C4-2B (cell line): Measurements from ENCODE around the gene LNPEP.

Experiments
- ZFX ChIP-seq: fragments of 450-650 bp; IDR thresholded peaks from 2 replicates; pipeline ENCODE4 v1.6.1; 2017
- TF ChIP-seq, protein P1 (sequence below): fragments of 450-650 bp; conservative IDR thresholded peaks from 2 replicates; pipeline ENCODE4 v1.5.1; 2017; ENCODE audit warnings: mild to moderate bottlenecking

DNA sequence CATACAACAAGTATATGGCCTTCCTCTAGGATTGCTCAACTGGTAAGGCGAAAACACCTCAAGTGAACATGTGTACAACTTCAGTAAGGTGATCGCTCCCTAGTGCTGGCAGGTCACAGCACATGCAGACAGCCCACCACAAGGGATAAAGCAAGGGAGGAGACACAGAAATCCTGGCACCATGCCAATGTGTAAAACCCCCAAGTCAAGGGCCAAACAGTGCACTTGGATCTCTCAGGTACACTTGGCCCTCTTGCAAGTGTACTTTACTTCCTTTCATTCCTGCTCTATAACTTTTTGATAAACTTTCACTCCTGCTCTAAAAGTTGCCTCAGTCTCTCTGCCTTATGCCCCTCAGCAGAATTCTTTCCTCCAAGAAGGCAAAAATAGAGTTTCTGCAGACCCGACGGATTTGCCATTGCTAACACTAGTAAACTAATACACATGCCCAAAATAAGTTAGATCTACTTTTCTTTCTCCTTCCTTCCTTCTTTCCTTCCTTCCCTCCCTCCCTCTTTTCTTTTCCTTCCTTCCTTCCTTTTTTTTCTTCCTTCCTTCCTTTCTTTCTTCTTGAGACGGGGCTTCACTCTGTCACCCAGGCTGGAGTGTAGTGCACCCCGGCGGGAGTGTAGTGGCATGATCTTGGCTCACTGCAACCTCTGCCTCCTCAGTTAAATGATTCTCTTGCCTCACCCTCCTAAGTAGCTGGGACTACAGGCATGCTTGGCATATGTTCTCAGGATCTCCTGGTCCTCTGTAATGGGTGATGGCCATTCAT, 6.8 kb upstream of the LNPEP start:
- TF ChIP-seq, protein P1, sequence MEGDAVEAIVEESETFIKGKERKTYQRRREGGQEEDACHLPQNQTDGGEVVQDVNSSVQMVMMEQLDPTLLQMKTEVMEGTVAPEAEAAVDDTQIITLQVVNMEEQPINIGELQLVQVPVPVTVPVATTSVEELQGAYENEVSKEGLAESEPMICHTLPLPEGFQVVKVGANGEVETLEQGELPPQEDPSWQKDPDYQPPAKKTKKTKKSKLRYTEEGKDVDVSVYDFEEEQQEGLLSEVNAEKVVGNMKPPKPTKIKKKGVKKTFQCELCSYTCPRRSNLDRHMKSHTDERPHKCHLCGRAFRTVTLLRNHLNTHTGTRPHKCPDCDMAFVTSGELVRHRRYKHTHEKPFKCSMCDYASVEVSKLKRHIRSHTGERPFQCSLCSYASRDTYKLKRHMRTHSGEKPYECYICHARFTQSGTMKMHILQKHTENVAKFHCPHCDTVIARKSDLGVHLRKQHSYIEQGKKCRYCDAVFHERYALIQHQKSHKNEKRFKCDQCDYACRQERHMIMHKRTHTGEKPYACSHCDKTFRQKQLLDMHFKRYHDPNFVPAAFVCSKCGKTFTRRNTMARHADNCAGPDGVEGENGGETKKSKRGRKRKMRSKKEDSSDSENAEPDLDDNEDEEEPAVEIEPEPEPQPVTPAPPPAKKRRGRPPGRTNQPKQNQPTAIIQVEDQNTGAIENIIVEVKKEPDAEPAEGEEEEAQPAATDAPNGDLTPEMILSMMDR, result no peak
- no peak for TF ChIP-seq ZFX
